Fibroblast of the aortic adventitia (primary cell): ENCODE results near the gene KRTAP4-8. TPM values are rescaled to one million over a fixed set of nuclear protein-coding genes. Genes with fewer than 3 reads are reported as not detected.
"Not testable (repeated sequence)": the region's sequence is repeated elsewhere in the genome, so short reads cannot be mapped to it uniquely, and the experiment has no call there.

ENCODE experiments used
- DNase-seq: peaks from one replicate; pipeline ENCODE4 v3.0.0-alpha.2; 2010; ENCODE audit warnings: low read depth
- H3K4me3 ChIP-seq: 2 replicates; pipeline ENCODE4 v1.5.1; 2011; ENCODE audit warnings: low read depth, mild to moderate bottlenecking, control low read depth, low read length, moderate library complexity
- CTCF ChIP-seq: IDR thresholded peaks from 2 replicates; pipeline ENCODE4 v1.5.1; 2011; ENCODE audit warnings: mild to moderate bottlenecking, low read length, control low read depth, inconsistent platforms; ENCODE audit not compliant: insufficient read depth
- total RNA-seq: library from RNA; depleted of rRNA; stranded (reverse); fragments of >200 nt; gene quantifications from 2 replicates; pipeline ENCODE4 v1.2.3, GENCODE V29; 2012; ENCODE audit warnings: low replicate concordance

The KRTAP4-8 gene
- total RNA-seq, 1 donor, result not detected

- no peak overlapping the region for H3K4me3 ChIP-seq
- no peak for DNase-seq
- no peak for TF ChIP-seq CTCF
These were observed 39.2 kb downstream of the KRTAP4-8 start for GRCh38 chr17:41058741-41059140.

- no peak overlapping the region for H3K4me3 ChIP-seq
- TF ChIP-seq CTCF, result no peak
- no peak for DNase-seq
These were observed 40.4 kb downstream of the KRTAP4-8 start for GRCh38 chr17:41057547-41057946.

- not testable (repeated sequence) for H3K4me3 ChIP-seq, DNase-seq
These were observed 42.8 kb downstream of the KRTAP4-8 start, which contains the start of gene KRTAP2-2 for GRCh38 chr17:41055130-41055529. Gene KRTAP2-2, minus strand, starts transcription at chr17:41055230. Its CDS starts 19 bp downstream, at chr17:41055211.

GRCh38 chr17:41054556-41054955 is 43.4 kb downstream of the KRTAP4-8 start:
- not testable (repeated sequence) for DNase-seq, H3K4me3 ChIP-seq

- H3K4me3 ChIP-seq, result no peak overlapping the region
- no peak for DNase-seq
- TF ChIP-seq CTCF, result no peak
These were observed 43.9 kb downstream of the KRTAP4-8 start for GRCh38 chr17:41054025-41054424.

- no peak for DNase-seq
- no peak overlapping the region for H3K4me3 ChIP-seq
- TF ChIP-seq CTCF, result no peak
These were observed 45.4 kb downstream of the KRTAP4-8 start for GRCh38 chr17:41052566-41052965.

- H3K4me3 ChIP-seq, result no peak overlapping the region
- DNase-seq, result no peak
- no peak for TF ChIP-seq CTCF
These were observed 48.8 kb downstream of the KRTAP4-8 start for GRCh38 chr17:41049110-41049509.

GRCh38 chr17:41048441-41048840 is 49.5 kb downstream of the KRTAP4-8 start:
- no peak overlapping the region for H3K4me3 ChIP-seq
- no peak for TF ChIP-seq CTCF
- DNase-seq, result no peak

Other genes starting within 250 kb of the KRTAP4-8 start
- not detected in 2 replicates for gene KRT12, start 230.9 kb downstream of the KRTAP4-8 start, total RNA-seq
- gene KRT20, start 212.9 kb downstream of the KRTAP4-8 start, total RNA-seq, result not detected in 2 replicates
- not detected in 2 replicates for gene KRT23, start 160.5 kb downstream of the KRTAP4-8 start, total RNA-seq
- not detected in 2 replicates for gene KRT39, start 131.2 kb downstream of the KRTAP4-8 start, total RNA-seq
- not detected in 2 replicates for gene KRT40, start 113.8 kb downstream of the KRTAP4-8 start, total RNA-seq
- gene KRTAP3-3, start 104.0 kb downstream of the KRTAP4-8 start, total RNA-seq, result not detected in 2 replicates
- not detected in 2 replicates for gene KRTAP3-2, start 98.2 kb downstream of the KRTAP4-8 start, total RNA-seq
- gene KRTAP3-1, start 89.0 kb downstream of the KRTAP4-8 start, total RNA-seq, result not detected in 2 replicates
- gene KRTAP1-5, start 70.9 kb downstream of the KRTAP4-8 start, total RNA-seq, result 1.4 TPM in 1 of 2 replicates, not detected in the other
- gene KRTAP1-4, start 67.9 kb downstream of the KRTAP4-8 start, total RNA-seq, result not detected in 2 replicates
- not detected in 2 replicates for gene KRTAP1-3, start 63.3 kb downstream of the KRTAP4-8 start, total RNA-seq
- not detected in 2 replicates for gene KRTAP1-1, start 56.7 kb downstream of the KRTAP4-8 start, total RNA-seq
- gene KRTAP2-1, start 50.8 kb downstream of the KRTAP4-8 start, total RNA-seq, result not detected in 2 replicates
- not detected in 2 replicates for gene KRTAP2-2, start 42.9 kb downstream of the KRTAP4-8 start, total RNA-seq
- not detected in 2 replicates for gene KRTAP2-3, start 38.0 kb downstream of the KRTAP4-8 start, total RNA-seq
- gene KRTAP2-4, start 32.3 kb downstream of the KRTAP4-8 start, total RNA-seq, result not detected in 2 replicates
- not detected in 2 replicates for gene KRTAP4-7, start 14.0 kb downstream of the KRTAP4-8 start, total RNA-seq
- gene KRTAP4-16, start 4.1 kb upstream of the KRTAP4-8 start, total RNA-seq, result not detected in 2 replicates
- gene KRTAP4-9, start 7.2 kb upstream of the KRTAP4-8 start, total RNA-seq, result not detected in 2 replicates
- not detected in 2 replicates for gene KRTAP4-11, start 20.2 kb upstream of the KRTAP4-8 start, total RNA-seq
- gene KRTAP4-12, start 26.0 kb upstream of the KRTAP4-8 start, total RNA-seq, result not detected in 2 replicates
- not detected in 2 replicates for gene KRTAP4-6, start 42.4 kb upstream of the KRTAP4-8 start, total RNA-seq
- gene KRTAP4-5, start 51.7 kb upstream of the KRTAP4-8 start, total RNA-seq, result not detected in 2 replicates
- gene KRTAP4-4, start 62.6 kb upstream of the KRTAP4-8 start, total RNA-seq, result not detected in 2 replicates
- gene KRTAP4-3, start 70.1 kb upstream of the KRTAP4-8 start, total RNA-seq, result not detected in 2 replicates
- gene KRTAP4-2, start 80.1 kb upstream of the KRTAP4-8 start, total RNA-seq, result not detected in 2 replicates
- gene KRTAP4-1, start 86.8 kb upstream of the KRTAP4-8 start, total RNA-seq, result not detected in 2 replicates
- gene KRTAP9-1, start 91.7 kb upstream of the KRTAP4-8 start, total RNA-seq, result not detected in 2 replicates
- gene KRTAP9-2, start 128.5 kb upstream of the KRTAP4-8 start, total RNA-seq, result not detected in 2 replicates
- not detected in 2 replicates for gene KRTAP9-3, start 134.3 kb upstream of the KRTAP4-8 start, total RNA-seq
- not detected in 2 replicates for gene KRTAP9-8, start 139.9 kb upstream of the KRTAP4-8 start, total RNA-seq
- not detected in 2 replicates for gene KRTAP9-4, start 151.5 kb upstream of the KRTAP4-8 start, total RNA-seq
- not detected in 2 replicates for gene KRTAP9-9, start 157.2 kb upstream of the KRTAP4-8 start, total RNA-seq
- not detected in 2 replicates for gene KRTAP9-6, start 167.2 kb upstream of the KRTAP4-8 start, total RNA-seq
- gene KRTAP9-7, start 177.6 kb upstream of the KRTAP4-8 start, total RNA-seq, result not detected in 2 replicates
- not detected in 2 replicates for gene KRTAP29-1, start 204.7 kb upstream of the KRTAP4-8 start, total RNA-seq
- gene KRTAP16-1, start 211.2 kb upstream of the KRTAP4-8 start, total RNA-seq, result not detected in 2 replicates
- gene KRTAP17-1, start 217.6 kb upstream of the KRTAP4-8 start, total RNA-seq, result not detected in 2 replicates